ENCODE measurements around the gene HOXA7. TPM values are rescaled to one million over a fixed set of nuclear protein-coding genes. Genes with fewer than 3 reads are reported as not detected.

The HOXA7 gene
- total RNA-seq, 2 donors from 2014 or later = not detected

DNA sequence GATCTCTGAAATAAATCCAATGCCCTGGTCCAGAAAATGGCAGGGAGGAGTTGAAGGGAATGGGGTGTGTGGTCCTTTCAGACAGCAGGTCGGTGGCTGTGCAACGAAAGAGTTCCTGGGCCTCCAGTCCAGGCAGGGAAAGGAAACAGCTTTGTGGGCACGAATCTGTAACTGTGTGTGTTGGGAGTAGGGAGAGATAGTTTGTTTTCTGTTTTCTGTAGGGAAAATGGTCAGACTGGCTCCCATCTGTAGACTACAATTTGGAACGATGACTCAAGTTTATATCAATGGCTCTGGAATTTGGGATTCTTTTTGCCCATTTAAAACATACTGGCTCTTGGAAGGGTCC lies 11.4 kb upstream of the HOXA7 start:
- DNase-seq = no peak
- Histone ChIP-seq H3K27ac (ENCODE audit: low read depth, low read length) (no peak overlapping the region), H3K9me3 (ENCODE audit: control insufficient read depth, low read length) (peaks cover 5% of the 10 kb centered on the region), H3K27me3 (ENCODE audit: control insufficient read depth, insufficient read depth, low read length, poor library complexity, severe bottlenecking) (peaks cover 100% of the 10 kb centered on the region), H3K9ac (ENCODE audit: extremely low read depth, low read length, poor library complexity, severe bottlenecking) (no peak overlapping the region), H3K4me3 (ENCODE audit: low read length) (no peak overlapping the region), H3K4me1 (ENCODE audit: control insufficient read depth, insufficient read depth, low read length) (no peaks in the 10 kb centered on the region), H3K36me3 (ENCODE audit: control insufficient read depth, insufficient read depth, low read length) (no peaks in the 10 kb centered on the region)
- WGBS, 2 experiments (ENCODE audit: insufficient coverage in 1 of 2, insufficient read length in 1 of 2) = 21 to 38% methylated on average over 2 to 4 of the region's 4 CpGs
- Mint-ChIP-seq H3K4me1 (no peaks in the 10 kb centered on the region), H3K27me3 (ENCODE audit: insufficient read depth) (peaks cover 100% of the 10 kb centered on the region), H3K9me3 (peaks cover 8% of the 10 kb centered on the region), H3K4me3 (no peak overlapping the region), H3K27ac (no peak overlapping the region), H3K36me3 (ENCODE audit: low read depth) (no peaks in the 10 kb centered on the region)
- TF ChIP-seq, protein P1, sequence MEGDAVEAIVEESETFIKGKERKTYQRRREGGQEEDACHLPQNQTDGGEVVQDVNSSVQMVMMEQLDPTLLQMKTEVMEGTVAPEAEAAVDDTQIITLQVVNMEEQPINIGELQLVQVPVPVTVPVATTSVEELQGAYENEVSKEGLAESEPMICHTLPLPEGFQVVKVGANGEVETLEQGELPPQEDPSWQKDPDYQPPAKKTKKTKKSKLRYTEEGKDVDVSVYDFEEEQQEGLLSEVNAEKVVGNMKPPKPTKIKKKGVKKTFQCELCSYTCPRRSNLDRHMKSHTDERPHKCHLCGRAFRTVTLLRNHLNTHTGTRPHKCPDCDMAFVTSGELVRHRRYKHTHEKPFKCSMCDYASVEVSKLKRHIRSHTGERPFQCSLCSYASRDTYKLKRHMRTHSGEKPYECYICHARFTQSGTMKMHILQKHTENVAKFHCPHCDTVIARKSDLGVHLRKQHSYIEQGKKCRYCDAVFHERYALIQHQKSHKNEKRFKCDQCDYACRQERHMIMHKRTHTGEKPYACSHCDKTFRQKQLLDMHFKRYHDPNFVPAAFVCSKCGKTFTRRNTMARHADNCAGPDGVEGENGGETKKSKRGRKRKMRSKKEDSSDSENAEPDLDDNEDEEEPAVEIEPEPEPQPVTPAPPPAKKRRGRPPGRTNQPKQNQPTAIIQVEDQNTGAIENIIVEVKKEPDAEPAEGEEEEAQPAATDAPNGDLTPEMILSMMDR (conservative IDR thresholded peaks at IDR 0.05) = no peak

DNA sequence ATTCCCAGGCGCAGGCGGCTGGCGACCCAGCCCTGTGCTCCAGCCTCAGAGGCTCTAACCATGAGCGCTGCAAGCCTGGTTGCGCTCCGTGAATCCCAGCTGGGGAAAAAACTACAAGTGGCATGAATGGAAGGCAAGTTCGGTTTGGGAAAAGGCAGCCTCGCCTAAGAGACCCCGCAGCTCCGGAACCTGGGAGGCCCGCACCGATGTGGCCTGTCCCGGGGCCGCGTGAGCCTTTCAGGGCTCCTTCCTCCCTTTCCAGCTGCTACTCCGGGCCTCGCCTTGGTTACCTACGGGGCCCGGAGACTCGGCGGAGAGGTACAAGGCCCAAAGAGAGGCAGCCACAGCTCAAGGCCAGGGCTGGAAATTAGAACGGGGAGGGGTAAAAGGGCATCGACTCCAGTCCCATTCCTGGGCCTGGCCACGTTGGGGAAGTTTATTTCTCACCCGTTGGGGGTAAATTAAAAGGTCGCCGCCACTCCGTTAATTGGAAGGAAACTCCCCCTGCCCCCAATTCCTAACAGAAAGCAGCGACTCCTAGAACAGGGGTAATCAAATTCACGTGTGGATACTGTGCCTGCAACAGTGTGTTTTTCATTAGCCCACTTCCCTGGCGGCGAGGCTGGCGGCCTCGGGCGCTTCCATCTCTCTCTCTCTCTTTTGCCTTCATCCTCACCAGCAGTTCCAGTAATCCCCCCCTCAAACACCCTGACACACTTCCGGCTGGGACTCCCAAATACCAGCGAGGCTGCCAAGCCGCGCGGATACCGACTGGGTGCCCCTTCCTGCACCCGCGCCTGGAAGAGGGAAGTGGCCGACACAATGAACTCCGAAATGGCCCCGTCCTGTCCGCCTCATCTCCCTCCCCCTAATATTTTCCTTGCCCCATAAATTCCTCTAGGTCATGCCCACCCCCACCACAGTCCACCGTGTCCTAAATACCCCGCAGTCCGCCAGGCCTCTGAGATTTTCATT lies 10.3 kb upstream of the HOXA7 start:
- Histone ChIP-seq H3K36me3 (ENCODE audit: control insufficient read depth, insufficient read depth, low read length) (no peaks in the 10 kb centered on the region), H3K27ac (ENCODE audit: low read depth, low read length) (no peak overlapping the region), H3K9me3 (ENCODE audit: control insufficient read depth, low read length) (peaks cover 5% of the 10 kb centered on the region), H3K9ac (ENCODE audit: extremely low read depth, low read length, poor library complexity, severe bottlenecking) (no peak overlapping the region), H3K4me3 (ENCODE audit: low read length) (no peak overlapping the region), H3K4me1 (ENCODE audit: control insufficient read depth, insufficient read depth, low read length) (no peaks in the 10 kb centered on the region), H3K27me3 (ENCODE audit: control insufficient read depth, insufficient read depth, low read length, poor library complexity, severe bottlenecking) (peaks cover 100% of the 10 kb centered on the region)
- WGBS, 2 experiments (ENCODE audit: insufficient coverage in 1 of 2, insufficient read length in 1 of 2) = 7% methylated on average over 31 to 50 of the region's 50 CpGs
- peaks cover 8% of the 10 kb centered on the region for H3K9me3 Mint-ChIP-seq
- DNase-seq = peak; percentile 64
- H3K36me3 Mint-ChIP-seq (ENCODE audit: low read depth) = no peaks in the 10 kb centered on the region
- TF ChIP-seq, protein P1 (conservative IDR thresholded peaks at IDR 0.05) = no peak
- no peak overlapping the region for H3K27ac Mint-ChIP-seq
- no peak overlapping the region for H3K4me3 Mint-ChIP-seq
- no peaks in the 10 kb centered on the region for H3K4me1 Mint-ChIP-seq
- H3K27me3 Mint-ChIP-seq (ENCODE audit: insufficient read depth) = peaks cover 100% of the 10 kb centered on the region

DNA sequence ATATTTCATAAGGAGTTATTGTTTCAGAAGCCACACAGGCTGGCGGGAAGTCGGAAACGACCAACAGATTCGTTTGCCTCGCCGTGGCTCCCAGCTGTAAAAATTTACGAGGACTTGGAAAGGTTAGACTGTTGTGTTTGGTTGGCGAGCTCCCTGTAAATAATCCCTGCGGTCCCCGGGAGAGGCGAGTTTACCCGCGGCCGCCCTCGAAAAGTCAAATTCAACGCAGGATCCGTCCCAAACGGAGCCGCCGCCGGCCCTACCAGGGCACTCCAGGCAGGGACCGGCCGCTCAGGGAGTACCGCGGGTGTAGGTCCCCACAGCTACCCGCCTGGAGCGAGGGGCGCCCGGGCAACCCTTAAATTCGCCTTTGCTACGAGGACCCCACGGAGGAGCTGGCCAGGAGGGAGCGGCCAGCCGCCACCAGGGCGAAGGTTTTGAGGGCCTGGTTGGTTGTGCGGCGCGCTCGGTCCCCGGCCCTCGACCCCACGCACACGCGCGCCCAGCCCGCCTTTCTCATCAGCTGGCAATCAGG lies 9.6 kb upstream of the HOXA7 start:
- no peak overlapping the region for H3K27ac Mint-ChIP-seq
- H3K27me3 Mint-ChIP-seq (ENCODE audit: insufficient read depth) = peaks cover 100% of the 10 kb centered on the region
- Histone ChIP-seq H3K9me3 (ENCODE audit: control insufficient read depth, low read length) (peaks cover 5% of the 10 kb centered on the region), H3K4me3 (ENCODE audit: low read length) (no peak overlapping the region), H3K4me1 (ENCODE audit: control insufficient read depth, insufficient read depth, low read length) (no peaks in the 10 kb centered on the region), H3K9ac (ENCODE audit: extremely low read depth, low read length, poor library complexity, severe bottlenecking) (no peak overlapping the region), H3K27ac (ENCODE audit: low read depth, low read length) (no peak overlapping the region), H3K27me3 (ENCODE audit: control insufficient read depth, insufficient read depth, low read length, poor library complexity, severe bottlenecking) (peaks cover 100% of the 10 kb centered on the region), H3K36me3 (ENCODE audit: control insufficient read depth, insufficient read depth, low read length) (no peaks in the 10 kb centered on the region)
- TF ChIP-seq, protein P1 (conservative IDR thresholded peaks at IDR 0.05) = no peak
- 7 to 12% methylated on average over 30 to 46 of the region's 46 CpGs for WGBS, 2 experiments (ENCODE audit: insufficient coverage in 1 of 2, insufficient read length in 1 of 2)
- H3K4me1 Mint-ChIP-seq = no peaks in the 10 kb centered on the region
- no peaks in the 10 kb centered on the region for H3K36me3 Mint-ChIP-seq (ENCODE audit: low read depth)
- DNase-seq = no peak
- H3K4me3 Mint-ChIP-seq = no peak overlapping the region
- H3K9me3 Mint-ChIP-seq = peaks cover 8% of the 10 kb centered on the region

Data from endodermal cell (in vitro differentiated cells).